Activated T-helper 1 cell treated with anti-CD3 and anti-CD28 coated beads, Interleukin-2, amount 50 U/mL, for 16 hours (primary cell): ENCODE measurements around the gene AGBL4.

Experiments
- DNase-seq, 2 donors: peaks; one replicate each; pipeline ENCODE4 v3.0.0-alpha.2; 2020; ENCODE audit warnings: low read depth in 1 of 2, low spot score in 1 of 2

Gene AGBL4

GRCh38 chr1:48846441-48846840 is 1177.3 kb downstream of the AGBL4 start:
- DNase-seq: no peak

GRCh38 chr1:48844187-48844586 is 1179.6 kb downstream of the AGBL4 start:
- no peak for DNase-seq

GRCh38 chr1:48841966-48842365 is 1181.8 kb downstream of the AGBL4 start:
- no peak for DNase-seq

- DNase-seq: no peak
These were observed 1182.3 kb downstream of the AGBL4 start for GRCh38 chr1:48841461-48841860.

GRCh38 chr1:48831120-48831978 is 1192.4 kb downstream of the AGBL4 start:
- DNase-seq: no peak

GRCh38 chr1:48830715-48831114 is 1193.0 kb downstream of the AGBL4 start:
- DNase-seq: no peak

GRCh38 chr1:48829446-48829845 is 1194.3 kb downstream of the AGBL4 start:
- DNase-seq: no peak

GRCh38 chr1:48823168-48823567 is 1200.6 kb downstream of the AGBL4 start:
- no peak for DNase-seq

GRCh38 chr1:48820491-48820890 is 1203.3 kb downstream of the AGBL4 start:
- no peak for DNase-seq

GRCh38 chr1:48817505-48818114 is 1206.1 kb downstream of the AGBL4 start:
- DNase-seq: no peak

- no peak for DNase-seq
These were observed 1213.0 kb downstream of the AGBL4 start for GRCh38 chr1:48810740-48811139.

- DNase-seq: no peak
These were observed 1215.3 kb downstream of the AGBL4 start for GRCh38 chr1:48808496-48808895.

- no peak for DNase-seq
These were observed 1216.0 kb downstream of the AGBL4 start for GRCh38 chr1:48807554-48808260.

GRCh38 chr1:48803474-48803873 is 1220.3 kb downstream of the AGBL4 start:
- no peak for DNase-seq

GRCh38 chr1:48794816-48795215 is 1228.9 kb downstream of the AGBL4 start:
- DNase-seq: no peak

GRCh38 chr1:48793863-48794262 is 1229.9 kb downstream of the AGBL4 start:
- no peak for DNase-seq

- no peak for DNase-seq
These were observed 1230.8 kb downstream of the AGBL4 start for GRCh38 chr1:48792961-48793360.

GRCh38 chr1:48790397-48790796 is 1233.4 kb downstream of the AGBL4 start:
- DNase-seq: no peak

GRCh38 chr1:48789903-48790302 is 1233.9 kb downstream of the AGBL4 start:
- DNase-seq: no peak

GRCh38 chr1:48785869-48786268 is 1237.9 kb downstream of the AGBL4 start:
- DNase-seq: no peak

- DNase-seq: no peak
These were observed 1239.5 kb downstream of the AGBL4 start for GRCh38 chr1:48784301-48784700.
